ENCODE data around the gene ZNF583.

ZNF583 gene

GRCh38 chr19:56476093-56476492 is 72.0 kb downstream of the ZNF583 start:
- DNase-seq, result no peak
